GM23338 (cell line): ENCODE measurements around the gene SUMF1.

Experiments used
- CREB1 ChIP-seq: fragments of 250-450 bp; sonication (Bioruptor Pico); IDR thresholded peaks from 2 replicates; pipeline ENCODE4 v1.5.0; 2020; ENCODE audit warnings: low read depth, mild to moderate bottlenecking, moderate library complexity
- EZH2 ChIP-seq: fragments of 200-600 bp; sonication (generic); IDR thresholded peaks from one replicate; pipeline ENCODE4 v1.8.0; 2017; ENCODE audit warnings: antibody characterized with exemption, mild to moderate bottlenecking, low read depth; ENCODE audit not compliant: unreplicated experiment
- EZH2phosphoT487 ChIP-seq: fragments of 200-600 bp; sonication (generic); IDR thresholded peaks from one replicate; pipeline ENCODE4 v1.8.1; 2018; ENCODE audit warnings: antibody characterized with exemption; ENCODE audit not compliant: unreplicated experiment
- JUNB ChIP-seq: IDR thresholded peaks from one replicate; pipeline ENCODE4 v1.6.1; 2016; ENCODE audit warnings: antibody characterized with exemption; ENCODE audit not compliant: unreplicated experiment
- NANOG ChIP-seq: IDR thresholded peaks from 2 replicates; pipeline ENCODE4 v1.6.1; 2016; ENCODE audit warnings: antibody characterized with exemption, borderline replicate concordance
- POLR2AphosphoS5 ChIP-seq: IDR thresholded peaks from 2 replicates; pipeline ENCODE4 v1.6.1; 2016; ENCODE audit warnings: antibody characterized with exemption, low read depth
- REST ChIP-seq: IDR thresholded peaks from one replicate; pipeline ENCODE4 v1.6.1; 2018; ENCODE audit warnings: antibody characterized with exemption; ENCODE audit not compliant: unreplicated experiment
- STAT1 ChIP-seq: IDR thresholded peaks from one replicate; pipeline ENCODE4 v1.6.1; 2016; ENCODE audit warnings: antibody characterized with exemption; ENCODE audit not compliant: unreplicated experiment
- ZNF114 ChIP-seq: fragments of 250-450 bp; sonication (Bioruptor Pico); IDR thresholded peaks from 2 replicates; pipeline ENCODE4 v1.5.0; 2020; ENCODE audit warnings: mild to moderate bottlenecking, moderate library complexity
- ZNF331 ChIP-seq: fragments of 250-450 bp; sonication (Bioruptor Pico); IDR thresholded peaks from 2 replicates; pipeline ENCODE4 v1.5.0; 2020; ENCODE audit warnings: low read depth, mild to moderate bottlenecking, moderate library complexity
- TF ChIP-seq, protein P1 (sequence below), 2 experiments: fragments of 200-600 bp in 1 of 2; sonication (generic) in 1 of 2; conservative IDR thresholded peaks; 2 replicates each; pipeline versions ENCODE4 v1.5.1 to v1.6.1; 2016 to 2017; ENCODE audit warnings: antibody characterized with exemption in 2 of 2, low read depth in 2 of 2, mild to moderate bottlenecking in 2 of 2, moderate library complexity in 1 of 2
- TF ChIP-seq, protein P2 (sequence below): IDR thresholded peaks from 2 replicates; pipeline ENCODE4 v1.6.1; 2016; ENCODE audit warnings: antibody characterized with exemption

DNA sequence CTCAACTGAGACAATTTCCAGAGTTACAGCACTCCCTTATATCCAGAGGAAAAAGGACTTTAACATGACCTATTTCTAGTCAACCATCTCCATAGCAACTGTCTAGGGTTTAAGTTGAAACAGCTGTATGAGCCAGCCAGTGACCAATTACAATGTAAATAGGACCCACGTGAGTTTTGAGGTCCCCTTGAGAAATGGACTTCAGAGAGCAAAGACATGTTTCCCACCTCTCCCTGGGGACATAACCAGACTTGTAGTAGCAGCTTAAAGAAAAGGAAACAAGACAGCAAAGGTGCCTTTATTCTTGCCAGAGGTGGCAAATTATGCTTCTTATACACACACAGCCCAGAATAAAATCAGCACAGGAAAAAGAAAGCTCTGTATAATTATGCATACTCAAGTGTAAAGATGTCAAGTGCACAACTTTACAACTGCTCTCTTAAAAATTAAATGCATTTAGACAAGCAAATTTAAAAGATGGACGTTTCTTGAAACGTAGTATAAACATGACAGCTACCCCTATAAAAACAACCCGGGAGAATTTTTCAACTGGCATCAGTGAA is 40.2 kb downstream of the SUMF1 start:
- TF ChIP-seq, protein P1, sequence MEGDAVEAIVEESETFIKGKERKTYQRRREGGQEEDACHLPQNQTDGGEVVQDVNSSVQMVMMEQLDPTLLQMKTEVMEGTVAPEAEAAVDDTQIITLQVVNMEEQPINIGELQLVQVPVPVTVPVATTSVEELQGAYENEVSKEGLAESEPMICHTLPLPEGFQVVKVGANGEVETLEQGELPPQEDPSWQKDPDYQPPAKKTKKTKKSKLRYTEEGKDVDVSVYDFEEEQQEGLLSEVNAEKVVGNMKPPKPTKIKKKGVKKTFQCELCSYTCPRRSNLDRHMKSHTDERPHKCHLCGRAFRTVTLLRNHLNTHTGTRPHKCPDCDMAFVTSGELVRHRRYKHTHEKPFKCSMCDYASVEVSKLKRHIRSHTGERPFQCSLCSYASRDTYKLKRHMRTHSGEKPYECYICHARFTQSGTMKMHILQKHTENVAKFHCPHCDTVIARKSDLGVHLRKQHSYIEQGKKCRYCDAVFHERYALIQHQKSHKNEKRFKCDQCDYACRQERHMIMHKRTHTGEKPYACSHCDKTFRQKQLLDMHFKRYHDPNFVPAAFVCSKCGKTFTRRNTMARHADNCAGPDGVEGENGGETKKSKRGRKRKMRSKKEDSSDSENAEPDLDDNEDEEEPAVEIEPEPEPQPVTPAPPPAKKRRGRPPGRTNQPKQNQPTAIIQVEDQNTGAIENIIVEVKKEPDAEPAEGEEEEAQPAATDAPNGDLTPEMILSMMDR (conservative IDR thresholded peaks at IDR 0.05; ENCODE audit: low read depth in 2 of 2) = no peak
- no peak for TF ChIP-seq REST
- TF ChIP-seq EZH2phosphoT487 = no peak
- no peak for TF ChIP-seq POLR2AphosphoS5
- no peak for TF ChIP-seq EZH2
- no peak for TF ChIP-seq JUNB
- no peak for TF ChIP-seq NANOG
- TF ChIP-seq STAT1 = no peak
- TF ChIP-seq, protein P2, sequence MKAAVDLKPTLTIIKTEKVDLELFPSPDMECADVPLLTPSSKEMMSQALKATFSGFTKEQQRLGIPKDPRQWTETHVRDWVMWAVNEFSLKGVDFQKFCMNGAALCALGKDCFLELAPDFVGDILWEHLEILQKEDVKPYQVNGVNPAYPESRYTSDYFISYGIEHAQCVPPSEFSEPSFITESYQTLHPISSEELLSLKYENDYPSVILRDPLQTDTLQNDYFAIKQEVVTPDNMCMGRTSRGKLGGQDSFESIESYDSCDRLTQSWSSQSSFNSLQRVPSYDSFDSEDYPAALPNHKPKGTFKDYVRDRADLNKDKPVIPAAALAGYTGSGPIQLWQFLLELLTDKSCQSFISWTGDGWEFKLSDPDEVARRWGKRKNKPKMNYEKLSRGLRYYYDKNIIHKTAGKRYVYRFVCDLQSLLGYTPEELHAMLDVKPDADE = no peak
- TF ChIP-seq CREB1 (CRISPR knock-in tag) = no peak
- TF ChIP-seq ZNF114 (CRISPR knock-in tag) = no peak
- no peak for TF ChIP-seq ZNF331 (CRISPR knock-in tag)
